DOHH2 (cell line): ENCODE data around the gene PTGIS.

Experiments
- CTCF ChIP-seq: fragments of 200-600 bp; sonication (generic); IDR thresholded peaks from one replicate; pipeline ENCODE4 v1.5.1; 2014; ENCODE audit warnings: antibody characterized with exemption, mild to moderate bottlenecking, low read depth, low read length; ENCODE audit not compliant: poor library complexity, severe bottlenecking
- EZH2phosphoT487 ChIP-seq: fragments of 200-600 bp; sonication (generic); IDR thresholded peaks from 2 replicates; pipeline ENCODE4 v1.6.1; 2017; ENCODE audit warnings: borderline replicate concordance, mild to moderate bottlenecking, antibody characterized with exemption, low read length, moderate library complexity, mixed read lengths

GRCh38 chr20:49507741-49508434 lies 60.0 kb downstream of the PTGIS start:
- TF ChIP-seq CTCF = no peak
- TF ChIP-seq EZH2phosphoT487 = no peak
